Stromal cell of bone marrow (primary cell): ENCODE results near the gene SCGB1D1.
"Not testable (repeated sequence)": the region's sequence is repeated elsewhere in the genome, so short reads cannot be mapped to it uniquely, and the experiment has no call there.

Experiments used
- DNase-seq: peaks from one replicate; pipeline ENCODE4 v3.0.0-alpha.2; 2012; ENCODE audit warnings: low read depth

The SCGB1D1 gene

GRCh38 chr11:62166371-62166770 is 23.6 kb upstream of the SCGB1D1 start:
- no peak for DNase-seq

GRCh38 chr11:62169448-62169847 is 20.6 kb upstream of the SCGB1D1 start:
- no peak for DNase-seq

GRCh38 chr11:62169935-62170334 is 20.1 kb upstream of the SCGB1D1 start:
- DNase-seq: no peak

GRCh38 chr11:62171261-62171723 is 18.7 kb upstream of the SCGB1D1 start:
- peak; percentile 69 for DNase-seq

GRCh38 chr11:62172294-62172693 is 17.7 kb upstream of the SCGB1D1 start:
- no peak for DNase-seq

- DNase-seq: no peak
Observed at GRCh38 chr11:62176766-62177165, 13.2 kb upstream of the SCGB1D1 start.

GRCh38 chr11:62179995-62180394 is 10.0 kb upstream of the SCGB1D1 start:
- DNase-seq: no peak

- DNase-seq: no peak
Observed at GRCh38 chr11:62181097-62181496, 8.9 kb upstream of the SCGB1D1 start.

GRCh38 chr11:62182147-62182891 is 7.7 kb upstream of the SCGB1D1 start:
- DNase-seq: no peak

GRCh38 chr11:62186195-62186594 is 3.8 kb upstream of the SCGB1D1 start:
- no peak for DNase-seq

- DNase-seq: no peak
Observed at GRCh38 chr11:62193952-62194351, 3.9 kb downstream of the SCGB1D1 start.

GRCh38 chr11:62195010-62195409 is 5.0 kb downstream of the SCGB1D1 start:
- DNase-seq: not testable (repeated sequence)

GRCh38 chr11:62195945-62196344 is 5.9 kb downstream of the SCGB1D1 start:
- no peak for DNase-seq

- DNase-seq: not testable (repeated sequence)
Observed at GRCh38 chr11:62197400-62197799, 7.4 kb downstream of the SCGB1D1 start.

GRCh38 chr11:62201376-62201775 is 11.4 kb downstream of the SCGB1D1 start:
- no peak for DNase-seq

GRCh38 chr11:62202910-62203309 is 12.9 kb downstream of the SCGB1D1 start:
- no peak for DNase-seq

- DNase-seq: no peak
Observed at GRCh38 chr11:62204430-62204829, 14.4 kb downstream of the SCGB1D1 start.

GRCh38 chr11:62205441-62205840 is 15.4 kb downstream of the SCGB1D1 start:
- DNase-seq: no peak

GRCh38 chr11:62206276-62207066 is 16.5 kb downstream of the SCGB1D1 start:
- DNase-seq: not testable (repeated sequence)

GRCh38 chr11:62208785-62209144 is 18.7 kb downstream of the SCGB1D1 start:
- DNase-seq: no peak

GRCh38 chr11:62217191-62217748 is 27.3 kb downstream of the SCGB1D1 start:
- DNase-seq: no peak

- no peak for DNase-seq
Observed at GRCh38 chr11:62221498-62221897, 31.5 kb downstream of the SCGB1D1 start.

- DNase-seq: no peak
Observed at GRCh38 chr11:62223095-62223494, 33.1 kb downstream of the SCGB1D1 start.
